Raji (cell line): ENCODE measurements around the gene TXNL4A.

Source experiments
- POLR2A ChIP-seq: IDR thresholded peaks from 2 replicates; pipeline ENCODE4 v1.6.1; 2011; ENCODE audit warnings: low read depth, low read length, control low read depth; ENCODE audit not compliant: insufficient read depth

The TXNL4A gene

GRCh38 chr18:79935925-79936324, 52.4 kb downstream of the TXNL4A start:
- TF ChIP-seq POLR2A: no peak

DNA sequence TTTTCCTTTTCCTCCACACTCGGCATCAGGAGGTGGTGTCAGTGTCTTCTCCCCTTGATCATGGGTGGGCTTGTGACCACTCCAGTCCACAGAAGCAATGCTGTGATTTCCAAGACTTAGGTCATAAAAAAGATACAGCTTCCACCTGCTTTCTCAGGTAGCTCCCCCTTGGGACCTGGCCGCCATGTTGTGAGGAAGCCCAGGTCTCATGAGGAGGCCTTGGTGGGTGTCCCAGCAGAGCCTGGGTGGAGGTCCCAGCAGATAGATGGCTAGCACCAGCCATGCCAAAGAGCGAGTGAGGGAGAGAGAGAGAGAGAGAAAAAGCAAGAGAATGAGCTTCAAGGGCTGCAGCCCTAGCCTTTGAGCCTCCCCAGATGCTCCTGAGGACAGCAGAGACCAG, 52.9 kb downstream of the TXNL4A start:
- no peak for TF ChIP-seq POLR2A

GRCh38 chr18:79935098-79935480, 53.3 kb downstream of the TXNL4A start:
- TF ChIP-seq POLR2A: no peak

- TF ChIP-seq POLR2A: no peak
Measured at GRCh38 chr18:79934311-79935097, 53.9 kb downstream of the TXNL4A start.

GRCh38 chr18:79933765-79934164, 54.6 kb downstream of the TXNL4A start:
- no peak for TF ChIP-seq POLR2A

- no peak for TF ChIP-seq POLR2A
Measured at GRCh38 chr18:79932907-79933306, 55.5 kb downstream of the TXNL4A start.

GRCh38 chr18:79931475-79931874, 56.9 kb downstream of the TXNL4A start:
- TF ChIP-seq POLR2A: no peak

DNA sequence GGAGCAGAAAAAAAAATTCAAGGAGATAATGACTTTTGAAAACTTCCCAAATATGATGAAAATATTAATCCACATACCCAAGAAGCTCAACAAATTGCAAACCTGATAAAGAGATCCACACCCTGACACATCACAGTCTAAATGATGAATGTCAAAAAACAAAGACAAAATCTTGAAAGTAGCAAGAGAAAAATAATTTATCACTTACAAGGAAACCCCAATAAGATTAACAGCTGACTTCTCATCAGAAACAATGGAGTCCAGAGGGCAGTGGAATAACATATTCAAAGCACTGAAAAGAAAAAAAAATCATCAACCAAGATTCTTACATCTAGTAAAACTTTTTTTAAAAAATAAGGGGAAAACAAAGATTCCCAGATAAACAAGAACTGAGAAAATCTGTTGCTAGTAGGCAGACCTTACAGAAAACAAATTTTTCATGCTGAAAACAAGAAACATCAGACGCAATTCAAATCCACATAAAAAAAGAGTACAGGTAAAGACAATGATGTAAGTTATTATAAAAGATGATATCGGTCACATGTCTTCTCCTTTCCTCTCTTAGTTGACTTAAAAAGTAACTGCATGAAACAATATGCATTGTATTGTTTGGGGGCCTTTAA, 58.2 kb downstream of the TXNL4A start:
- TF ChIP-seq POLR2A: no peak

DNA sequence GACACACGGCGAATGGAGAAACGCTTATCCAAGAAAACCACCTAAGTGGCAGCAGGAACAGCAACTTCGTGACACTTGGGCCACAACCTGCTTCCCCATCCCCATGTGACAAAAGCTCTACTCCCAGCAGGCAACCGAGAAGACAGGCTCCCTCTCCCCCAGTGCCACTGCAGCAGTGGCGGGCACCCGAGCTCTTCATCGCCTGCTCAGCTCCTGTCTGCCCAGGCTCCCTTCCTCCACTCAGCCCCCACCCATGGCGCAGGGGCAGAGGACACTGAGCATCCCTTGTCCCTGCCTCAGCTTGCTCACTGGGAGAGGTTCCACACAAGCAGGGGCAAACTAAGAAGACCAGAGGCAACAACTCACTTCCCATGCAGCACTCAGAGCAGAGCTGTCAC, 59.8 kb downstream of the TXNL4A start:
- TF ChIP-seq POLR2A: no peak

- TF ChIP-seq POLR2A: no peak
Measured at GRCh38 chr18:79927607-79928562, 60.5 kb downstream of the TXNL4A start.

DNA sequence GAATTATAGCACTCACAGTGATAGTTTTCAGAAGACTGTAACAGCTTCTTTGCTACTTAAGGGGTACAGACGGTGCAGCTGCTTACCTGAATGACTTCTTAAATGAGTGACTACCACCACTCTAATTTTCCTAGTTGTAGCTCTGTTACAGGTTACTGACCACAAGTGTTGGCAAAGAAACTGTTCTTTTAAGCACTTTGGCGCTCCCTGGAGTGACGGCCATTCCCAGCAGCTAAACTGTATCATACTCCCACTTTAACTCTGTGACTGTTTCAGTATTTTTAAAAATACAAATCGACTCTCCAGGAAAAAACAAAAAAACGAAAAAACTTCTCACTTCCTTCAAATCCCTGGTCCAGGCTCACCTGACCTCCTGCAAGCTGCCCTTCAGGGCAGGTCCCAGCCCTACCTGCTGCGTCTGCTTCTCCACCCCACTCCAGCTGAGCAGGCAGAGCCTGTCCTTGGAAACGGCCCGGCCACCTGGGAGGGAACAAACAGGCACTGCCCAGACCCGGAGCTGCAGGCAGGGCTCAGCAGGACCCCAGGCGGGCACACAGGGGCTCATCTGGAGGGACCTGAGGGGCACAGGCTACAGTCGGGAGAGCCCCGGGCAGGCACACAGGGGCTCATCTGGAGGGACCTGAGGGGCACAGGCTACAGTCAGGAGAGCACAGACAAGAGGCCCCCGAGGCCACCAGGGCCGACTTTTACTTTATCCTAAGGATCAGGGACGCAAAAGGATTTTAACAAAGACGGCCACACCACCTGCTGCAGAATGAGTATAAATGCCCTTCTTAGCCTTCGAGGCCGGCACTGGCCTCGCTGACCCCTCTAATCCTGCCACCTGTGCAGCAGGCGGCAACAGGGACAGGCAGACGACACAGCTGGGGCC, 61.4 kb downstream of the TXNL4A start:
- no peak for TF ChIP-seq POLR2A

- TF ChIP-seq POLR2A: no peak
Measured at GRCh38 chr18:79926306-79926705, 62.1 kb downstream of the TXNL4A start.

DNA sequence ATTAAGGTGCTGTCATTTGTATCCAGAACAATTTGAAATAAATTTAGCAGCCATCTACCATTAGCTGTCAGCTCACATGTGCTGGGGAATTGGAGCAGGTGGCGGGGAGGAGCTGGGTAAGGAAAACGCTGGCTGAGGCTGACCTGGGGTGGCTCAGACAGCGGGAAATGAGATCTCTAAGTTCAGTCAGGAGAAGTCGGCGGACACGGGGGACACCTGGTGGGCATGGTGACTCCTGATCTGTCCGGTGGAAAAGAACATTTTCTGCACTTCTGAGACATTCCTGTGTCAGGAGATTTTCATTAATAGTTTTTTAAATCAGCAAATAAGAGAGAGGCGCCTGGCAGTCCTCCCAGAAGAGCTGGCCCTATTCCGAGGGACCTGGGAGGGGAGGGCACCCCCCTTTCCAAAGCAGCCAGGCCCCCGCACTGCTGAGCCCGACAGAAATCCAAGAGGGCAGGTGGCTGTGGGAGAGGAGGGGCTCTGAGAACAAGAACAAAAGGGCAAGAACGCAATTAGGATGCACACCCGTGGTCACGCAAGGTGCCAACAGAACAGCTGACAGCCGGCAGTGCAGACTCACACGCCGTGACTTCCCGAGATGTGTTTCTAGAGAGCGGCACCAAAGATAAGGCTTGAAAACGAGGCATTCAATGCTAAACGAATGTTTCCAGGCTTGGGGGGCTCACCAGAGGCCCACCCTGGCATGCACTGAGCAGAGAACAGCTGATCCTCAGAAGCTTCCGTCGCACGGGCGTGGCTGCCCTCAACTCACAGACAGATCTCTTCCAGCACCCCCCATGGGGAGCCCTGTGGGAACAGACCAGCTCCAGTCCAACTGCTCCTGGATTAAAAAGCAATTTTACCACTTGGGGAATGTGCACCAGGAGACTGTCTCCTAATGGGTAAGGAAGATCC, 63.3 kb downstream of the TXNL4A start:
- TF ChIP-seq POLR2A: no peak
